IPS-18c (cell line): ENCODE results near the gene MVB12A.
A peak's percentile ranks its signal among the peaks of the same experiment; 100 is the strongest.

Source experiments
- H3K4me3 ChIP-seq: 2 replicates; pipeline ENCODE4 v1.7.0; 2013; ENCODE audit warnings: low read depth, mild to moderate bottlenecking, low read length, moderate library complexity; ENCODE audit not compliant: insufficient read depth
- H3K9me3 ChIP-seq: one replicate; pipeline ENCODE4 v1.6.1; 2013; ENCODE audit warnings: mild to moderate bottlenecking, low read length, moderate library complexity; ENCODE audit not compliant: control insufficient read depth, insufficient read depth

The MVB12A gene

DNA sequence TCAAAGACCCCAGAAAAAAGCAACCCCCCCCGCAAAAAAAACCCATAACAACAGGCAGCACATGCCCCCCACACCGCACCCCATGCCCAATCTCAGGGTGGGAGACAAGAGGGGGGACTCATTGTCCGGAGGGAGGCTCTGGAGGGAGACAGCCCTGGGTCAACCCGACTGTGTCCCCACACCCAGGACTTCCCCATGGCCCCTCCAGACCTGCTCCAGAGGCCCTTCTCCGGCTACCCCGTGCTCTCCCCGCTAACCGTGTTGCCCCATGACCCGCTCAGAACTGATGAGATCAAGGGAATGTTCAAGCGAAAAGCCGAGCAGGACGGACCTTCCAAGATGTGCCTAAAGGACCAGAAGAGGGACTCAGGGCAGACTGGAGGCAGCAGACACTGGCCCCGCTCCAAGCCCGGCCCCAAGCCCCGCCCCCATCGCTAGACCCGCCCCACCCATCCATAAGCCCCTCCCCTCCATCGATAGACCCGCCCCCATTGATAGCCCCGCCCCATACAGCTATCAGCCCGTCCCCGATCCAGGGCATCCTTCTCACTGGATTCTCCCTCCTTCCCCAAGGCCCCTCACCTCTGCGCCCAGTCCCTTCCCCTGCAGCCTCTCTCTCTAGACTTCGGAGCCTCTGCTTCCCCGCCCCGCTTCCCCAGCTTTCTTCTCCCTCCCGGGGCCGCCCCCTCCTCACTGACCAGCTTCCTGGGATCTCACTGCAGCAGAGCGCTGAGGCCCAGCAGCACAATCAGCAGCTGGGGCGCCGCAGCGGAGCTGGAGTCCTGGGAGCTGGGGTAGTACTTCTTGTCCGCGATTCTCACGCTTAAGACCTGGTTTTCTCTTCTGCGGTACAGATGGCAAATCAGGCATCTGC lies 16.6 kb upstream of the MVB12A start:
- H3K4me3 ChIP-seq: peak overlapping the region; percentile 58; the same call in 1 of the 2 replicates
- H3K9me3 ChIP-seq: no peaks in the 10 kb centered on the region

DNA sequence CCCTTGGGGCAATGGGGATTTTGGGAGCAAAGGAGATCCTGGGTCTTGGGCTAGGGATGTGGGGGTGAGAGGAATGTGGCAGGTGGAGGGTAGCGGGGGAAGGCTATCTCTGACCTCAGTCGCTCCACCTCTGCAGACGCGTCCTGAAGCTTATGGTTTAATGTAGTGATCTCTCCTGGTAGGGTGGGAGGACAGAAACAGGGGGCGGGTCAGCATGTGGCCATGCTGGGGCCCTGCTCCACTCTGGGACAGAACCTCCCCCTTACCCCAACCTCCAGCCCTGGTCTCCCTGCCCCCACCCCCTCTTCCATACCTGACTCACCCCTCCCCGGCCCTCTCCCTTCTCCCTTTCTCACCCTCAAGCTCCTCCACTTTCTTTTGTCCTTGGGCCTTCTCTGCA lies 15.8 kb upstream of the MVB12A start:
- Histone ChIP-seq H3K9me3 (no peaks in the 10 kb centered on the region), H3K4me3 (peak overlapping the region; percentile 58)

GRCh38 chr19:17404621-17405249 lies 15.1 kb upstream of the MVB12A start:
- no peaks in the 10 kb centered on the region for H3K9me3 ChIP-seq
- peak overlapping the region; percentile 58; the same call in 1 of the 2 replicates for H3K4me3 ChIP-seq

- peak within 1 kb of the TSS; percentile 58; the same call in 1 of the 2 replicates for H3K4me3 ChIP-seq
Observed at GRCh38 chr19:17405250-17406045, 14.4 kb upstream of the MVB12A start, which contains the start of gene BST2. Gene BST2 (minus strand): TSS chr19:17405630. CDS start chr19:17405575, 55 bp downstream.

GRCh38 chr19:17406046-17406886 lies 13.6 kb upstream of the MVB12A start:
- Histone ChIP-seq H3K4me3 (no peak overlapping the region), H3K9me3 (no peaks in the 10 kb centered on the region)

More at GRCh38 chr19:17405250-17406045, 14.4 kb upstream of the MVB12A start, which contains the start of gene BST2:
- no peaks in the 10 kb centered on the region for H3K9me3 ChIP-seq

DNA sequence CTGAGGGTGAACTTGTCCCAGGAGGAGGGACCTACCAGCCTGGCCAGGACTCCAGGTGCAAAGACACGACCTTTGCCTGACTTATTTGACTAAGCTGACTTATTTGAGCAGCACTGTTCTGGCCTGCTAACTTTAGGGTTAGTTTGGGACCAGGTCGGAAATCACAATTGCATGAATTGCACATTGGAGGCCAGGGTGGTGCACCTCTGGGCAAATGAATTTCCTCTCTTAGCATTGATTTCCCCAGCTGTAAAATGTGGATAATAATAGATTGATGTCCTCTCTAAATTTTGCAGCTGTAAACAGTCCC lies 13.0 kb upstream of the MVB12A start:
- Histone ChIP-seq H3K4me3 (no peak overlapping the region), H3K9me3 (no peaks in the 10 kb centered on the region)

GRCh38 chr19:17409990-17410389 lies 9.9 kb upstream of the MVB12A start:
- Histone ChIP-seq H3K9me3 (peaks cover 4% of the 10 kb centered on the region), H3K4me3 (no peak overlapping the region)

- H3K4me3 ChIP-seq: no peak overlapping the region
- H3K9me3 ChIP-seq: peaks cover 4% of the 10 kb centered on the region
Observed at GRCh38 chr19:17411801-17412200, 8.0 kb upstream of the MVB12A start.

GRCh38 chr19:17414097-17414496 lies 5.8 kb upstream of the MVB12A start:
- no peak overlapping the region for H3K4me3 ChIP-seq
- H3K9me3 ChIP-seq: peaks cover 4% of the 10 kb centered on the region

- no peak overlapping the region; the same call in 1 of the 2 replicates for H3K4me3 ChIP-seq
- peaks cover 4% of the 10 kb centered on the region for H3K9me3 ChIP-seq
Observed at GRCh38 chr19:17415121-17415520, 4.7 kb upstream of the MVB12A start.

- H3K4me3 ChIP-seq: no peak overlapping the region
- H3K9me3 ChIP-seq: peaks cover 4% of the 10 kb centered on the region
Observed at GRCh38 chr19:17418710-17419109, 1.1 kb upstream of the MVB12A start.

- Histone ChIP-seq H3K9me3 (peaks cover 4% of the 10 kb centered on the region), H3K4me3 (peak overlapping the region; percentile 34; the same call in 1 of the 2 replicates)
Observed at GRCh38 chr19:17419154-17419620, 660 bp upstream of the MVB12A start.

- peak overlapping the region; percentile 70 for H3K4me3 ChIP-seq
- no peaks in the 10 kb centered on the region for H3K9me3 ChIP-seq
Observed at GRCh38 chr19:17420475-17420924, 653 bp downstream of the MVB12A start.

DNA sequence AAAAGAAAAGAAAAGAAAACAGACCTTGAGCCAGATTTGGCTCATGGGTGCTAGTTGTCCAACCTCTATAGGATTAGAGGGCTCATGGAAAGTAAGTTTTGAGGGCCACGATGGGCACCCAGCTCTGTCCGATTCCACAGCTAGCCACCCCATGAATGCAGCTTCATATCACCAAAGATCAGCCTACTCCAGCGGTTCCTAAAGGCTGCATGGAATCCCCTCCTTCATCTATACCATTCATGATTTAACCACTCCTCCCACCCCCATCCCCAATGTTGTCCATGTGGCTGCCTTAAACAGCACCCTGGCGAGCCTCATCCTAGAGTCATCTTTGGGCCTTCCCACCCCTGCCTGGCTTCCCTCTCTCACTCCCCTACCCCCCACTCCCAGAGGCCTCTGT lies 2.1 kb downstream of the MVB12A start:
- Histone ChIP-seq H3K4me3 (no peak overlapping the region), H3K9me3 (no peaks in the 10 kb centered on the region)

- H3K4me3 ChIP-seq: no peak overlapping the region
Observed at GRCh38 chr19:17423429-17424208, 3.8 kb downstream of the MVB12A start.

More at GRCh38 chr19:17423429-17424208, 3.8 kb downstream of the MVB12A start:
- no peaks in the 10 kb centered on the region for H3K9me3 ChIP-seq
